ENCODE data around the gene BOC. TPM values are rescaled to one million over a fixed set of nuclear protein-coding genes. Genes with fewer than 3 reads are reported as not detected.

BOC gene
- total RNA-seq, 1 donor = 16.9 TPM

Other genes starting within 250 kb of the BOC start
- gene CD200R1, start 236.5 kb upstream of the BOC start, total RNA-seq (ENCODE audit: low replicate concordance) = not detected in 2 replicates
- gene GTPBP8, start 220.6 kb upstream of the BOC start, total RNA-seq (ENCODE audit: low replicate concordance) = 33.4 and 60.6 TPM in 2 replicates
- 5.1 and 11.0 TPM in 2 replicates for gene CFAP44, start 229.9 kb downstream of the BOC start, total RNA-seq (ENCODE audit: low replicate concordance)

Measured in fibroblast of the aortic adventitia (primary cell).